Testis (tissue), 2 donors: ENCODE measurements around the gene RP2.

Experiments used
- CTCF ChIP-seq, 3 experiments: fragments of 450-650 bp in 2 of 3; fragments of 200-600 bp in 1 of 3; sonication (generic) in 1 of 3; IDR thresholded peaks; one replicate each; pipeline ENCODE4 v1.5.1; 2016 to 2019; ENCODE audit warnings: antibody characterized with exemption in 3 of 3, mild to moderate bottlenecking in 2 of 3, moderate library complexity in 1 of 3
- POLR2A ChIP-seq: fragments of 450-650 bp; IDR thresholded peaks from one replicate; pipeline ENCODE4 v1.6.1; 2017; ENCODE audit warnings: antibody characterized with exemption, mild to moderate bottlenecking, moderate library complexity

GRCh38 chrX:46823481-46823880 lies 13.4 kb upstream of the RP2 start:
- TF ChIP-seq CTCF (IDR thresholded peaks at IDR 0.05), result no peak
- no peak for TF ChIP-seq POLR2A
